GM23338 (cell line): ENCODE results near the gene CTNNA3. TPM values are rescaled to one million over a fixed set of nuclear protein-coding genes. Genes with fewer than 3 reads are reported as not detected.

Experiments used
- ATAC-seq: fragments of 200-7000 bp; cut with Tn5 transposase; 3 replicates; pipeline ENCODE4 v1.9.1; 2020
- DNase-seq: peaks from one replicate; pipeline ENCODE4 v3.0.0-alpha.2; 2015; ENCODE audit warnings: low spot score
- H2AFZ ChIP-seq: fragments of 200-600 bp; sonication (generic); 2 replicates; pipeline ENCODE4 v1.8.0; 2016; ENCODE audit warnings: antibody characterized with exemption, mild to moderate bottlenecking, moderate library complexity
- H3F3A ChIP-seq: fragments of 200-600 bp; sonication (generic); replicated peaks from 2 replicates; pipeline ENCODE4 v1.8.0; 2017; ENCODE audit warnings: antibody characterized with exemption, mixed run types, low read depth
- H3K27ac ChIP-seq: fragments of 200-600 bp; sonication (generic); 2 replicates; pipeline ENCODE4 v1.6.1; 2016; ENCODE audit warnings: low read depth
- H3K27me3 ChIP-seq: fragments of 200-600 bp; sonication (generic); 2 replicates; pipeline ENCODE4 v1.8.0; 2016; ENCODE audit warnings: mild to moderate bottlenecking, mixed run types, moderate library complexity; ENCODE audit not compliant: insufficient read depth
- H3K36me3 ChIP-seq: fragments of 200-600 bp; sonication (generic); 2 replicates; pipeline ENCODE4 v1.8.0; 2016; ENCODE audit warnings: mild to moderate bottlenecking; ENCODE audit not compliant: insufficient read depth
- H3K4me1 ChIP-seq: fragments of 200-600 bp; sonication (generic); 2 replicates; pipeline ENCODE4 v1.8.0; 2016; ENCODE audit warnings: mild to moderate bottlenecking, moderate library complexity; ENCODE audit not compliant: insufficient read depth
- H3K4me2 ChIP-seq: fragments of 200-600 bp; sonication (generic); 2 replicates; pipeline ENCODE4 v1.7.1; 2017; ENCODE audit warnings: mixed run types
- H3K4me3 ChIP-seq: fragments of 200-600 bp; sonication (generic); 2 replicates; pipeline ENCODE4 v1.6.1; 2016; ENCODE audit warnings: mixed run types
- H3K79me2 ChIP-seq: fragments of 200-600 bp; sonication (generic); replicated peaks from 2 replicates; pipeline ENCODE4 v1.8.0; 2017; ENCODE audit warnings: mild to moderate bottlenecking; ENCODE audit not compliant: insufficient read depth
- H3K9me2 ChIP-seq: fragments of 200-600 bp; sonication (generic); 2 replicates; pipeline ENCODE4 v1.8.0; 2017; ENCODE audit not compliant: insufficient read depth
- H4K20me1 ChIP-seq: fragments of 200-600 bp; sonication (generic); replicated peaks from 2 replicates; pipeline ENCODE4 v1.8.0; 2017; ENCODE audit warnings: mild to moderate bottlenecking; ENCODE audit not compliant: insufficient read depth
- H3K27ac Mint-ChIP-seq: 2 replicates; pipeline ENCODE4 v1.8.0; 2020; ENCODE audit warnings: inconsistent platforms, mild to moderate bottlenecking, moderate library complexity, mixed read lengths
- H3K27me3 Mint-ChIP-seq: 3 replicates; pipeline ENCODE4 v1.8.0; 2022; ENCODE audit warnings: low read depth, mild to moderate bottlenecking, moderate library complexity, mixed read lengths, inconsistent platforms; ENCODE audit not compliant: insufficient read depth, poor library complexity
- H3K36me3 Mint-ChIP-seq: 3 replicates; pipeline ENCODE4 v1.8.0; 2021; ENCODE audit warnings: low read depth, mild to moderate bottlenecking, inconsistent platforms, moderate library complexity, mixed read lengths
- H3K4me1 Mint-ChIP-seq: 3 replicates; pipeline ENCODE4 v1.8.0; 2020; ENCODE audit warnings: mild to moderate bottlenecking, inconsistent platforms, mixed read lengths
- H3K4me3 Mint-ChIP-seq: 3 replicates; pipeline ENCODE4 v1.8.0; 2021; ENCODE audit warnings: moderate library complexity, mild to moderate bottlenecking, inconsistent platforms, mixed read lengths
- H3K9me3 Mint-ChIP-seq: 3 replicates; pipeline ENCODE4 v1.8.0; 2020; ENCODE audit warnings: moderate library complexity, mild to moderate bottlenecking, inconsistent platforms, mixed read lengths
- CREB1 ChIP-seq: fragments of 250-450 bp; sonication (Bioruptor Pico); IDR thresholded peaks from 2 replicates; pipeline ENCODE4 v1.5.0; 2020; ENCODE audit warnings: low read depth, mild to moderate bottlenecking, moderate library complexity
- CTCF ChIP-seq, 2 experiments: fragments of 200-600 bp in 1 of 2; sonication (generic) in 1 of 2; conservative IDR thresholded peaks; 2 replicates each; pipeline versions ENCODE4 v1.5.1 to v1.6.1; 2016 to 2017; ENCODE audit warnings: antibody characterized with exemption in 2 of 2, low read depth in 2 of 2, mild to moderate bottlenecking in 2 of 2, moderate library complexity in 1 of 2
- ETS1 ChIP-seq: IDR thresholded peaks from 2 replicates; pipeline ENCODE4 v1.6.1; 2016; ENCODE audit warnings: antibody characterized with exemption
- EZH2 ChIP-seq: fragments of 200-600 bp; sonication (generic); IDR thresholded peaks from one replicate; pipeline ENCODE4 v1.8.0; 2017; ENCODE audit warnings: antibody characterized with exemption, mild to moderate bottlenecking, low read depth; ENCODE audit not compliant: unreplicated experiment
- EZH2phosphoT487 ChIP-seq: fragments of 200-600 bp; sonication (generic); IDR thresholded peaks from one replicate; pipeline ENCODE4 v1.8.1; 2018; ENCODE audit warnings: antibody characterized with exemption; ENCODE audit not compliant: unreplicated experiment
- JUNB ChIP-seq: IDR thresholded peaks from one replicate; pipeline ENCODE4 v1.6.1; 2016; ENCODE audit warnings: antibody characterized with exemption; ENCODE audit not compliant: unreplicated experiment
- NANOG ChIP-seq: IDR thresholded peaks from 2 replicates; pipeline ENCODE4 v1.6.1; 2016; ENCODE audit warnings: antibody characterized with exemption, borderline replicate concordance
- POLR2AphosphoS5 ChIP-seq: IDR thresholded peaks from 2 replicates; pipeline ENCODE4 v1.6.1; 2016; ENCODE audit warnings: antibody characterized with exemption, low read depth
- REST ChIP-seq: IDR thresholded peaks from one replicate; pipeline ENCODE4 v1.6.1; 2018; ENCODE audit warnings: antibody characterized with exemption; ENCODE audit not compliant: unreplicated experiment
- STAT1 ChIP-seq: IDR thresholded peaks from one replicate; pipeline ENCODE4 v1.6.1; 2016; ENCODE audit warnings: antibody characterized with exemption; ENCODE audit not compliant: unreplicated experiment
- ZNF114 ChIP-seq: fragments of 250-450 bp; sonication (Bioruptor Pico); IDR thresholded peaks from 2 replicates; pipeline ENCODE4 v1.5.0; 2020; ENCODE audit warnings: mild to moderate bottlenecking, moderate library complexity
- ZNF331 ChIP-seq: fragments of 250-450 bp; sonication (Bioruptor Pico); IDR thresholded peaks from 2 replicates; pipeline ENCODE4 v1.5.0; 2020; ENCODE audit warnings: low read depth, mild to moderate bottlenecking, moderate library complexity
- ZNF462 ChIP-seq: fragments of 250-450 bp; sonication (Bioruptor Pico); IDR thresholded peaks from 2 replicates; pipeline ENCODE4 v1.5.0; 2020; ENCODE audit warnings: mild to moderate bottlenecking, moderate library complexity
- polyA plus RNA-seq: library from polyadenylated mRNA; unstranded; fragments of >200 nt; fragmentation: Nextera tagmentation; extraction: Ambion mirVana; gene quantifications from 2 replicates; pipeline ENCODE4 v1.2.1, GENCODE V29; 2016
- total RNA-seq: library from RNA; depleted of rRNA; stranded (reverse); fragments of >200 nt; shearing (Covaris generic); gene quantifications from 2 replicates; pipeline ENCODE4 v1.2.3, GENCODE V29; 2014

The CTNNA3 gene
- total and polyA plus RNA-seq, 2 experiments from 2014 or later, result 0.71 to 3.3 TPM

- Histone ChIP-seq H2AFZ (no peak overlapping the region), H3K4me3 (no peak overlapping the region), H3K4me2 (no peak overlapping the region), H3K36me3 (no peaks in the 10 kb centered on the region), H4K20me1 (no peaks in the 10 kb centered on the region), H3K27me3 (no peaks in the 10 kb centered on the region), H3F3A (no peaks in the 10 kb centered on the region), H3K9me2 (no peaks in the 10 kb centered on the region), H3K4me1 (no peaks in the 10 kb centered on the region), H3K27ac (no peak overlapping the region), H3K79me2 (no peaks in the 10 kb centered on the region)
- DNase-seq (no peak), ATAC-seq (no peak)
- no peaks in the 10 kb centered on the region; the same call in 2 of the 3 replicates for H3K9me3 Mint-ChIP-seq
- no peaks in the 10 kb centered on the region for H3K4me1 Mint-ChIP-seq
- no peaks in the 10 kb centered on the region for H3K36me3 Mint-ChIP-seq
- TF ChIP-seq STAT1 (no peak), CTCF (conservative IDR thresholded peaks at IDR 0.05; ENCODE audit: low read depth in 2 of 2) (no peak), EZH2phosphoT487 (no peak), ETS1 (no peak), REST (no peak), EZH2 (no peak), ZNF462 (CRISPR knock-in tag) (no peak), NANOG (no peak), POLR2AphosphoS5 (no peak), ZNF114 (CRISPR knock-in tag) (no peak), ZNF331 (CRISPR knock-in tag) (no peak), JUNB (no peak), CREB1 (CRISPR knock-in tag) (no peak)
- H3K27me3 Mint-ChIP-seq, result peaks cover 3% of the 10 kb centered on the region
- no peak overlapping the region for H3K27ac Mint-ChIP-seq
- no peak overlapping the region for H3K4me3 Mint-ChIP-seq
These were observed 1143.7 kb downstream of the CTNNA3 start for GRCh38 chr10:66552331-66552730.
